K562 (cell line): Measurements from ENCODE around the gene OR5A1. TPM values are rescaled to one million over a fixed set of nuclear protein-coding genes. Genes with fewer than 3 reads are reported as not detected.

Experiments used
- ATAC-seq: fragments of 200-7000 bp; cut with Tn5 transposase; 3 replicates; pipeline ENCODE4 v1.9.1; 2020; ENCODE audit warnings: moderate library complexity
- BruUV-seq: library from RNA; stranded (reverse); fragments of 400-500 nt; replicated peaks from 2 replicates; lab custom pipeline; 2021; lab: Mats Ljungman, UMichigan
- CTCF ChIA-PET: fragments of 300-600 bp; formaldehyde crosslinking; extraction: SDS; loops from one replicate; lab custom pipeline; 2021; ENCODE audit warnings: low intra/inter-chr PET ratio; lab: Yijun Ruan, JAX
- POLR2A ChIA-PET: fragments of 300-600, 350-650 bp; sonication (Branson Sonifier 250); formaldehyde crosslinking; extraction: SDS; loops from one replicate; lab custom pipeline; 2021; ENCODE audit warnings: antibody characterized with exemption, inconsistent platforms; lab: Yijun Ruan, JAX
- DNase-seq, 4 experiments: peaks; one replicate each; pipeline versions ENCODE4 v3.0.0 to v3.0.0-alpha.2; 2011 to 2018; ENCODE audit warnings: low spot score in 3 of 4, mixed read lengths in 3 of 4; ENCODE audit errors: extremely low read depth in 1 of 4
- FAIRE-seq: peaks from 2 replicates; lab custom pipeline; 2011; peaks lifted over from hg19 to GRCh38; lab: Jason Lieb, UNC
- H2AFZ ChIP-seq: 2 replicates; pipeline ENCODE4 v1.6.0; 2011; ENCODE audit warnings: low read depth, low read length, control low read depth, inconsistent platforms
- H3K27ac ChIP-seq: fragments of 200-600 bp; 3 replicates; pipeline ENCODE4 v1.8.0; 2011; ENCODE audit warnings: low read depth, mild to moderate bottlenecking, control low read depth, inconsistent platforms, low read length, moderate library complexity, mixed read lengths; ENCODE audit errors: extremely low read depth
- H3K27me3 ChIP-seq, 2 experiments: fragments of 300-600 bp in 1 of 2; 2 replicates in 1 of 2; 3 replicates in 1 of 2; pipeline versions ENCODE4 v1.6.0 to v1.8.0; 2011; ENCODE audit warnings: inconsistent platforms in 2 of 2, low read length in 2 of 2, mild to moderate bottlenecking in 1 of 2, mixed read lengths in 1 of 2, moderate library complexity in 1 of 2; ENCODE audit not compliant: control insufficient read depth in 2 of 2, insufficient read depth in 2 of 2
- H3K36me3 ChIP-seq: fragments of 300-600 bp; 3 replicates; pipeline ENCODE4 v1.8.0; 2011; ENCODE audit warnings: mild to moderate bottlenecking, low read length, inconsistent platforms; ENCODE audit not compliant: control insufficient read depth, insufficient read depth
- H3K4me1 ChIP-seq, 2 experiments: fragments of 200-600 bp in 1 of 2; replicated peaks in 1 of 2; 2 replicates in 1 of 2; 3 replicates in 1 of 2; pipeline versions ENCODE4 v1.5.1 to v1.8.0; 2011; ENCODE audit warnings: inconsistent platforms in 2 of 2, low read length in 2 of 2, mild to moderate bottlenecking in 1 of 2, mixed read lengths in 1 of 2, moderate library complexity in 1 of 2; ENCODE audit not compliant: control insufficient read depth in 2 of 2, insufficient read depth in 2 of 2
- H3K4me2 ChIP-seq: 2 replicates; pipeline ENCODE4 v1.6.1; 2011; ENCODE audit warnings: low read length, control low read depth, inconsistent platforms, mixed read lengths; ENCODE audit not compliant: insufficient read depth
- H3K4me3 ChIP-seq: fragments of 200-600 bp; sonication (generic), shearing (Covaris generic); 2 replicates; pipeline ENCODE4 v1.5.1; 2016; ENCODE audit warnings: control low read depth, inconsistent platforms
- H3K79me2 ChIP-seq: fragments of 200-600 bp; 3 replicates; pipeline ENCODE4 v1.8.0; 2011; ENCODE audit warnings: low read length, inconsistent platforms; ENCODE audit not compliant: control insufficient read depth, insufficient read depth
- H3K9ac ChIP-seq, 2 experiments: 2 replicates each; pipeline versions ENCODE4 v1.6.0 to v1.6.1; 2011; ENCODE audit warnings: low read depth in 2 of 2, low read length in 2 of 2, control low read depth in 1 of 2, inconsistent platforms in 1 of 2, mild to moderate bottlenecking in 1 of 2, mixed read lengths in 1 of 2; ENCODE audit not compliant: insufficient read depth in 1 of 2
- H3K9me1 ChIP-seq: one replicate; pipeline ENCODE4 v1.6.0; 2011; ENCODE audit warnings: inconsistent platforms, mild to moderate bottlenecking, low read length, moderate library complexity; ENCODE audit not compliant: control insufficient read depth, insufficient read depth
- H3K9me3 ChIP-seq: replicated peaks from 2 replicates; pipeline ENCODE4 v1.5.1; 2011; ENCODE audit warnings: low read depth, low read length, inconsistent platforms; ENCODE audit not compliant: control insufficient read depth, insufficient read depth
- H4K20me1 ChIP-seq: replicated peaks from 2 replicates; pipeline ENCODE4 v1.6.1; 2011; ENCODE audit warnings: low read length, inconsistent platforms, mixed read lengths; ENCODE audit not compliant: control insufficient read depth, insufficient read depth
- BHLHE40 ChIP-seq: IDR thresholded peaks from 2 replicates; pipeline ENCODE4 v1.6.1; 2011; ENCODE audit warnings: low read length, improper control_type of control experiment
- ILK ChIP-seq: fragments of 450-650 bp; IDR thresholded peaks from 2 replicates; pipeline ENCODE4 v1.6.1; 2016; ENCODE audit warnings: missing genetic modification characterization, low read depth, mild to moderate bottlenecking, missing compliant biosample characterization, moderate library complexity, borderline replicate concordance
- ZFP36 ChIP-seq: fragments of 150-350 bp; IDR thresholded peaks from 2 replicates; pipeline ENCODE4 v1.6.1; 2018; ENCODE audit warnings: low read length, low read depth; ENCODE audit not compliant: partially characterized antibody
- ZNF143 ChIP-seq: sonication (generic); formaldehyde crosslinking; IDR thresholded peaks from 2 replicates; pipeline ENCODE4 v1.9.0; 2022; ENCODE audit warnings: mild to moderate bottlenecking, missing genetic modification reagents
- ZSCAN32 ChIP-seq: fragments of 450-650 bp; formaldehyde crosslinking; IDR thresholded peaks from 2 replicates; pipeline ENCODE4 v1.4.0; 2020; ENCODE audit warnings: mild to moderate bottlenecking, moderate library complexity
- WGBS: fragments of 100-300 bp; shearing (Covaris generic); methylation state at CpG from one replicate; pipeline ENCODE4 v1.1.6; 2016; ENCODE audit warnings: low coverage, mixed read lengths; ENCODE audit not compliant: insufficient coverage; ENCODE audit errors: missing lambda C conversion rate; 5-methylcytosine and 5-hydroxymethylcytosine counted together
- in situ Hi-C: fragments of 300-500 bp; cut with MboI; formaldehyde crosslinking; loops from 4 replicates; pipeline ENCODE4 v1.15.0; 2018; ENCODE audit warnings: inconsistent platforms, mixed read lengths
- intact Hi-C: fragments of 100-400 bp; cut with micrococcal nuclease; formaldehyde crosslinking; loops from 2 replicates; pipeline ENCODE4 v1.14.2; 2022
- polyA plus RNA-seq, 8 experiments: library from polyadenylated mRNA; depleted of rRNA in 4 of 8; stranded (reverse) in 5 of 8; unstranded in 3 of 8; fragments of >200 nt; fragmentation: Nextera tagmentation in 2 of 8; fragmentation: Illumina TruSeq in 1 of 8; extraction: Ambion mirVana in 2 of 8; extraction: Trizol in 1 of 8; gene quantifications; 2 replicates each; pipeline versions ENCODE4 v1.2.1 to v1.2.3, GENCODE V29; 2011 to 2014; ENCODE audit warnings: inconsistent platforms in 1 of 8, missing spikeins in 1 of 8
- total RNA-seq, 7 experiments: library from RNA; depleted of rRNA in 6 of 7; stranded (reverse); fragments of >200 nt in 6 of 7; fragmentation: Illumina TruSeq in 2 of 7; extraction: Trizol in 2 of 7; gene quantifications; 2 replicates each; pipeline versions ENCODE4 v1.2.1 to v1.2.3, GENCODE V29; 2011 to 2021; ENCODE audit warnings: low replicate concordance in 1 of 7

Gene OR5A1
- total and polyA plus RNA-seq, 9 of the 15 experiments (the other 6 are each of a cell fraction or from before 2014, with no cell fraction given), result not detected

DNA sequence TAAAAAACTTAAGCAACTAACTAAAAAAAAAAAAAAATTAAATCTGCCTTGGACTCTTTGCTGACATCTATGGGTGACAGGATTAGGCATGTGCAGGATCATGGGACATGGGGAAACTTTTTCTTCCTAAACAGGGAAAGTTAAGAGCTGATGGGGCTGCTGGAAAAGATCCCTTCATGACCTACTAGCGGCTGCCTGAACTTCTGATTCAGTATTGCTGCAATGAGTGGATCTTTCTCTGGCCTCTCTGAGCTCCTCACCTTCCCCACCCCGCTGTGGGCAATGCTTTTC lies 35.1 kb upstream of the OR5A1 start:
- no peaks in the 10 kb centered on the region for H3K9me3 ChIP-seq
- H3K79me2 ChIP-seq, result no peaks in the 10 kb centered on the region
- ATAC-seq (no peak), FAIRE-seq (no peak), DNase-seq (no peak)
- no peaks in the 10 kb centered on the region for H3K4me1 ChIP-seq
- no peak overlapping the region for H3K27ac ChIP-seq
- no peaks in the 10 kb centered on the region for H3K27me3 ChIP-seq
- H3K9ac ChIP-seq, result no peak overlapping the region
- TF ChIP-seq ZNF143 (CRISPR knock-in tag), result no peak
- no peak for TF ChIP-seq ILK
- no peak for TF ChIP-seq ZSCAN32 (CRISPR knock-in tag)
- no TSS peak for BruUV-seq
- H4K20me1 ChIP-seq, result no peaks in the 10 kb centered on the region
- no peak overlapping the region for H3K4me3 ChIP-seq
- H3K4me2 ChIP-seq, result no peak overlapping the region
- H3K36me3 ChIP-seq, result no peaks in the 10 kb centered on the region
- in situ Hi-C loops, result no loop called here
- intact Hi-C loops, result no loop called here
- H3K9me1 ChIP-seq, result no peaks in the 10 kb centered on the region
- CTCF ChIA-PET, result no interaction called here
- H2AFZ ChIP-seq, result no peak overlapping the region
- POLR2A ChIA-PET, result interaction anchor here (0.6 to 1.3 kb wide), 2 partner anchors 36 to 506 kb away, joined by 3 to 5 read pairs; no protein-coding TSS in a partner anchor
- 0% methylated on average over 2 of the region's 2 CpGs for WGBS

DNA sequence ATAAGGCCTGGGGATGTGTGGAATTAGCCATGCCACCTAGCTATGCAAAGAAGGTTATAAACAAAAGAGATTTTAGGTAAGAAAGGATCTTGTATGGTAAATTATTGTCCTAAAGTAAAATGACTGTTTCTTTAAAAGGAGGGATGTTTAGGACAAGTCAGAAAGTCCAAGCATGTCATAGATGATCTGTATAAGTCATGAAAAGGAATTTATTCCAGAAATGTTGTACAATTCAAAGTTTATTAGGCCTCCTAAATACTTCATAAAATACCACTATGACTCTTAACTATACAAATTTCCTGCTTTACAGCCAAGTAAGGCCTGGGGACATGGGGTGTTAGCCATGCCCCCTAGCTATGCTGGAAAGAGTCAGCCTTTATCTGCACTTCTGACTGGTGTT lies 32.7 kb upstream of the OR5A1 start:
- CTCF ChIA-PET, result no interaction called here
- in situ Hi-C loops (no loop called here), intact Hi-C loops (no loop called here)
- Histone ChIP-seq H3K27me3 (no peaks in the 10 kb centered on the region), H3K4me1 (no peaks in the 10 kb centered on the region), H2AFZ (no peak overlapping the region), H3K9me1 (no peaks in the 10 kb centered on the region), H3K79me2 (no peaks in the 10 kb centered on the region), H3K36me3 (no peaks in the 10 kb centered on the region), H3K27ac (no peak overlapping the region), H3K4me2 (no peak overlapping the region), H3K4me3 (no peak overlapping the region), H3K9me3 (no peaks in the 10 kb centered on the region), H4K20me1 (no peaks in the 10 kb centered on the region), H3K9ac (no peak overlapping the region)
- BruUV-seq, result no TSS peak
- no peak for FAIRE-seq
- TF ChIP-seq ZFP36 (peak; percentile 66), BHLHE40 (no peak)
- ATAC-seq, result no peak
- DNase-seq, result no peak
- POLR2A ChIA-PET, result no interaction called here
